IPS-20b (cell line): ENCODE data around the gene P2RY2.

Experiments
- H3K27ac ChIP-seq: one replicate; pipeline ENCODE4 v1.5.1; 2013; ENCODE audit warnings: low read length
- H3K27me3 ChIP-seq: 2 replicates; pipeline ENCODE4 v1.6.1; 2013; ENCODE audit warnings: mild to moderate bottlenecking, low read length, inconsistent platforms; ENCODE audit not compliant: insufficient read depth
- H3K36me3 ChIP-seq: 2 replicates; pipeline ENCODE4 v1.6.1; 2013; ENCODE audit warnings: low read depth, mild to moderate bottlenecking, inconsistent platforms, low read length, moderate library complexity; ENCODE audit not compliant: insufficient read depth
- H3K4me1 ChIP-seq: 2 replicates; pipeline ENCODE4 v1.6.1; 2013; ENCODE audit warnings: mild to moderate bottlenecking, control low read depth, inconsistent platforms, low read length, moderate library complexity; ENCODE audit not compliant: insufficient read depth
- H3K4me3 ChIP-seq: 2 replicates; pipeline ENCODE4 v1.5.1; 2013; ENCODE audit warnings: mild to moderate bottlenecking, low read length, inconsistent platforms
- H3K9ac ChIP-seq: 2 replicates; pipeline ENCODE4 v1.6.1; 2013; ENCODE audit warnings: low read depth, mild to moderate bottlenecking, inconsistent platforms, low read length, moderate library complexity
- H3K9me3 ChIP-seq: 2 replicates; pipeline ENCODE4 v1.6.1; 2013; ENCODE audit warnings: mild to moderate bottlenecking, low read depth, low read length, inconsistent platforms; ENCODE audit not compliant: insufficient read depth

P2RY2 gene

GRCh38 chr11:73274722-73275380, 56.8 kb downstream of the P2RY2 start:
- H3K9ac ChIP-seq = no peak overlapping the region
- H3K27me3 ChIP-seq = no peaks in the 10 kb centered on the region
- no peaks in the 10 kb centered on the region for H3K36me3 ChIP-seq
- no peaks in the 10 kb centered on the region for H3K9me3 ChIP-seq
- no peak overlapping the region for H3K4me3 ChIP-seq
- no peaks in the 10 kb centered on the region for H3K4me1 ChIP-seq
- no peak overlapping the region for H3K27ac ChIP-seq

DNA sequence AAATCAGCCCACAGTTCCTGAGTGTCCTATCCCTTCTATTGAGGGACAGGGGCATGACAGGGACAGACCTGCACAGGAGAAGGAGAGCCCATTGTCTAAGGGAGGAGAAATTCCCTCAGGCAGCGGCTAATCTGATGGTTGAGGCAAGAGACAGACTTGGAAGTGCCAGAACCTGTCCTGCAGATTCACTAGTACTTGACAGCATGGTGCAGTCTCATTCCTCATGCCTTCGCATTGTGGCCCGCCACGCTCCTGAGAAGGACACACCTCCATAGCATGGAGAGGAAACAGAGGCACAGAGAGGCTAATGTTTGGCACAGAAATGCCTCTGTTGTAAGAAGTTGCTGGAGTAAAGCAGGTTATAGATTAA, 57.3 kb downstream of the P2RY2 start:
- H3K36me3 ChIP-seq = no peaks in the 10 kb centered on the region
- no peak overlapping the region for H3K27ac ChIP-seq
- no peak overlapping the region for H3K9ac ChIP-seq
- no peaks in the 10 kb centered on the region for H3K9me3 ChIP-seq
- H3K4me3 ChIP-seq = no peak overlapping the region
- no peaks in the 10 kb centered on the region for H3K27me3 ChIP-seq
- H3K4me1 ChIP-seq = no peaks in the 10 kb centered on the region

DNA sequence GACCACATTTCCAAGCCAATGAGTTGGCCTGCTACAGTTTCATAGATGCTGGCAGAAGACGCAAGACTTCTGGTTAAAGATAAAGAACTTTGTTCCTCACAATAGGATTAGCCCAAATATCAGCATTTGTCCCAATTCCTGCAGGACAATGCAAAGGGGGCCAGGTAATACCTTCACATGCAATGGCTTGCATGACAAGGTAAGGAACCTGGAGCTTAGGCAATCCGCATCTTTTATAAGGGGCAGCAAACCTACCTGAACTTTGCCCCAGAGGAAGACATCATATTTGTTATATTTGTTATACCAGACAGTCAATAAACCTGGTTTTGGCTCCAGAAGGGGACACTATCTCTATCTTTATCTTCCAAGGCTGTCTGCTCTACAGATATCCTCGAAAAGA, 59.4 kb downstream of the P2RY2 start:
- Histone ChIP-seq H3K4me3 (no peak overlapping the region), H3K9me3 (no peaks in the 10 kb centered on the region), H3K9ac (no peak overlapping the region), H3K36me3 (no peaks in the 10 kb centered on the region), H3K4me1 (no peaks in the 10 kb centered on the region), H3K27ac (no peak overlapping the region), H3K27me3 (no peaks in the 10 kb centered on the region)

DNA sequence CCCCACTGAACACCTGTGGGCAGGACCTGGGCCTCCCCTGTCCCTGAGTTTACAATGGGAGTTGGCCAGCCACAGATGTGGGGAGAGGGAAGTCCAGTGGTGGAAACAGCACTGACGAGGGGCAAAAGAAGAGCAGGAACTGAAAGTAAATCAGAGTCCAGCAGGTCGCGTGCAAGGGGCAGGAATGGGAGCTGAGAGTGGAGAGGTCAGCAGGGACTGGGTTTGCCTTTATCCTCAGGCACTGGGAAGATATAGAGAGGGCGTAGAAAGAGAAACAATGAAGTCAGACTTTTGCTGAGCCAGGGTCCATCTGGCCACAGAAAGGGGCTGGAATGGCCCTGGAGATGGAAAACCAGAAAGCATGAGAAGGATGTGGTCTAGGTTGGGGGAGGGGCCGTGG, 62.5 kb downstream of the P2RY2 start:
- H3K9me3 ChIP-seq = no peaks in the 10 kb centered on the region
- no peaks in the 10 kb centered on the region for H3K27me3 ChIP-seq
- H3K4me1 ChIP-seq = no peaks in the 10 kb centered on the region
- no peak overlapping the region for H3K4me3 ChIP-seq
- no peak overlapping the region for H3K9ac ChIP-seq
- no peaks in the 10 kb centered on the region for H3K36me3 ChIP-seq
- no peak overlapping the region for H3K27ac ChIP-seq

- Histone ChIP-seq H3K9me3 (no peaks in the 10 kb centered on the region), H3K27ac (no peak overlapping the region), H3K9ac (no peak overlapping the region), H3K4me3 (no peak overlapping the region), H3K4me1 (no peaks in the 10 kb centered on the region), H3K27me3 (no peaks in the 10 kb centered on the region), H3K36me3 (no peaks in the 10 kb centered on the region)
Observed at GRCh38 chr11:73281201-73281741, 63.2 kb downstream of the P2RY2 start.

GRCh38 chr11:73281796-73282660, 63.9 kb downstream of the P2RY2 start:
- Histone ChIP-seq H3K9ac (no peak overlapping the region), H3K36me3 (no peaks in the 10 kb centered on the region), H3K4me3 (no peak overlapping the region), H3K27ac (no peak overlapping the region), H3K4me1 (no peaks in the 10 kb centered on the region), H3K9me3 (no peaks in the 10 kb centered on the region), H3K27me3 (no peaks in the 10 kb centered on the region)

GRCh38 chr11:73283276-73284000, 65.4 kb downstream of the P2RY2 start:
- H3K9ac ChIP-seq = no peak overlapping the region
- no peaks in the 10 kb centered on the region for H3K4me1 ChIP-seq

DNA sequence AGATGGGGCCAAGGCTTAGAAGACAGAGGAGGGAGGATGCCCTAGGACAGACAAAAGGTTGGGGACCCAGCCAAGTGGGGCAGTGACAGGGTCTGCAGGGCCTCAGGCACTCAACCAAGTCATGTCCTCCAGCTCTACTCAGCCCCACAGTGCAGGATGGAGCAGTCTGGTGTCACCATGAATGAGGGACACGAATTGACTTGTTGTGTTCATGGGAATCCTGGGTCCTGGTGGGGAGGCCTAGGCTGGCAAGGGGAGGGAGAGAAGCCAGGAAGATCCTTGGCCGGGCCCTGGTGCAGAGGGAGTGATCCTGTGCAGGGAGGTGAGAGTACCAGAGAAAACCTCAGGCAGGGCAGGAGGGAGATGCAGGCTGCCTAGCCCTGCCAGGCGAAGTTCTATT, 66.0 kb downstream of the P2RY2 start:
- Histone ChIP-seq H3K4me1 (no peaks in the 10 kb centered on the region; the same call in 1 of the 2 replicates), H3K4me3 (no peak overlapping the region), H3K27ac (no peak overlapping the region), H3K9me3 (no peaks in the 10 kb centered on the region), H3K27me3 (no peaks in the 10 kb centered on the region), H3K36me3 (no peaks in the 10 kb centered on the region), H3K9ac (no peak overlapping the region)

More at GRCh38 chr11:73283276-73284000, 65.4 kb downstream of the P2RY2 start:
- Histone ChIP-seq H3K27me3 (no peaks in the 10 kb centered on the region), H3K4me3 (no peak overlapping the region), H3K9me3 (no peaks in the 10 kb centered on the region), H3K36me3 (no peaks in the 10 kb centered on the region), H3K27ac (no peak overlapping the region)

GRCh38 chr11:73285721-73286120, 67.6 kb downstream of the P2RY2 start:
- no peak overlapping the region for H3K4me3 ChIP-seq
- H3K9me3 ChIP-seq = no peaks in the 10 kb centered on the region
- no peaks in the 10 kb centered on the region for H3K36me3 ChIP-seq
- H3K4me1 ChIP-seq = no peaks in the 10 kb centered on the region; the same call in 1 of the 2 replicates
- H3K9ac ChIP-seq = no peak overlapping the region
- no peak overlapping the region for H3K27ac ChIP-seq
- H3K27me3 ChIP-seq = no peaks in the 10 kb centered on the region
